Activated B cell treated with CpG ODN at 0.5 μM for 24 hours (primary cell): ENCODE measurements around the gene GSTM2. TPM values are rescaled to one million over a fixed set of nuclear protein-coding genes. Genes with fewer than 3 reads are reported as not detected.
A peak's percentile ranks its signal among the peaks of the same experiment; 100 is the strongest.
"Not testable (repeated sequence)": the region's sequence is repeated elsewhere in the genome, so short reads cannot be mapped to it uniquely, and the experiment has no call there.

Experiments
- ATAC-seq: fragments of 200-7000 bp; cut with Tn5 transposase; one replicate; pipeline ENCODE4 v1.10.0; 2021; ENCODE audit warnings: low read depth, mild to moderate bottlenecking, moderate library complexity
- CTCF ChIA-PET: fragments of 350-600 bp; sonication (Branson Sonifier 250); formaldehyde crosslinking; loops from one replicate; lab custom pipeline; 2021; ENCODE audit warnings: antibody characterized with exemption; lab: Charles Lee
- POLR2A ChIA-PET: fragments of 350-600 bp; sonication (Branson Sonifier 250); formaldehyde crosslinking; loops from one replicate; lab custom pipeline; 2021; ENCODE audit warnings: antibody characterized with exemption; lab: Charles Lee
- DNase-seq: peaks from one replicate; pipeline ENCODE4 v3.0.0; 2022
- H3K27ac Mint-ChIP-seq: one replicate; pipeline ENCODE4 v1.8.0; 2020; ENCODE audit warnings: mixed read lengths
- H3K27me3 Mint-ChIP-seq: one replicate; pipeline ENCODE4 v1.8.0; 2021; ENCODE audit warnings: mixed read lengths
- H3K36me3 Mint-ChIP-seq: one replicate; pipeline ENCODE4 v1.8.0; 2021; ENCODE audit warnings: low read depth, mixed read lengths
- H3K4me1 Mint-ChIP-seq: one replicate; pipeline ENCODE4 v1.8.0; 2021; ENCODE audit warnings: mixed read lengths
- H3K4me3 Mint-ChIP-seq: one replicate; pipeline ENCODE4 v1.8.0; 2020; ENCODE audit warnings: mild to moderate bottlenecking, mixed read lengths
- H3K9me3 Mint-ChIP-seq: one replicate; pipeline ENCODE4 v1.8.0; 2020; ENCODE audit warnings: mixed read lengths
- CTCF ChIP-seq: fragments of 200-600 bp; IDR thresholded peaks from one replicate; pipeline ENCODE4 v1.8.0; 2022; ENCODE audit warnings: antibody characterized with exemption, mild to moderate bottlenecking
- intact Hi-C: fragments of 100-400 bp; cut with micrococcal nuclease; formaldehyde crosslinking; loops from one replicate; pipeline ENCODE4 v1.15.1; 2024
- total RNA-seq: library from RNA; stranded (reverse); gene quantifications from 2 replicates; pipeline ENCODE4 v1.2.3, GENCODE V29; 2022

The GSTM2 gene
- total RNA-seq, 1 donor from 2014 or later = 11.0 TPM

GRCh38 chr1:109704173-109704572, 36.3 kb downstream of the GSTM2 start:
- peaks cover 3% of the 10 kb centered on the region for H3K36me3 Mint-ChIP-seq
- no peaks in the 10 kb centered on the region for H3K4me1 Mint-ChIP-seq
- DNase-seq = no peak
- ChIA-PET CTCF (no interaction called here), POLR2A (no interaction called here)
- no peak overlapping the region for H3K27ac Mint-ChIP-seq
- peaks cover 15% of the 10 kb centered on the region for H3K9me3 Mint-ChIP-seq
- TF ChIP-seq CTCF = no peak
- ATAC-seq = no peak
- no peaks in the 10 kb centered on the region for H3K27me3 Mint-ChIP-seq
- intact Hi-C loops = no loop called here
- no peak overlapping the region for H3K4me3 Mint-ChIP-seq

- intact Hi-C loops = no loop called here
Observed at GRCh38 chr1:109705411-109705810, 37.6 kb downstream of the GSTM2 start.

DNA sequence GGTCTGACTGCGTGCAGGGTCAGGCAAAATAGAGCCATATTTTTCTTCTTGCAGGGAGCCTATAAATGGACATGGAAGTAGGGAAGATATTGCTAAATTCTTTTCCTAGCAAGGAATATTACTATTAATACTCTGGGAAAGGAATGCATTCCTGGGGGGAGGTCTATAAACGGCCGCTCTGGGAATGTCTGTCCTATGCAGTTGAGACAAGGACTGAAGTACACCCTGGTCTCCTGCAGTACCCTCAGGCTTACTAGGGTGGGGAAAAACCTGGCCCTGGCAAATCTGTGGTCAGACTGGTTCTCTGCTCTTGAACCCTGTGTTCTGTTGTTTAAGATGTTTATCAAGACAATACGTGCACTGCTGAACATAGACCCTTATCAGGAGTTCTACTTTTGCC, 41.1 kb downstream of the GSTM2 start:
- CTCF ChIA-PET, H3K36me3 Mint-ChIP-seq, DNase-seq, intact Hi-C loops, ATAC-seq, H3K27ac Mint-ChIP-seq, H3K4me1 Mint-ChIP-seq, POLR2A ChIA-PET, H3K4me3 Mint-ChIP-seq, H3K27me3 Mint-ChIP-seq: not testable (repeated sequence)
- peaks cover 18% of the 10 kb centered on the region for H3K9me3 Mint-ChIP-seq

More at GRCh38 chr1:109705411-109705810, 37.6 kb downstream of the GSTM2 start:
- ChIA-PET CTCF (no interaction called here), POLR2A (no interaction called here)
- no peak for TF ChIP-seq CTCF
- Mint-ChIP-seq H3K36me3 (peaks cover 3% of the 10 kb centered on the region), H3K9me3 (peaks cover 18% of the 10 kb centered on the region), H3K27ac (no peak overlapping the region), H3K27me3 (no peaks in the 10 kb centered on the region), H3K4me3 (no peak overlapping the region), H3K4me1 (no peaks in the 10 kb centered on the region)
- DNase-seq = no peak
- no peak for ATAC-seq

DNA sequence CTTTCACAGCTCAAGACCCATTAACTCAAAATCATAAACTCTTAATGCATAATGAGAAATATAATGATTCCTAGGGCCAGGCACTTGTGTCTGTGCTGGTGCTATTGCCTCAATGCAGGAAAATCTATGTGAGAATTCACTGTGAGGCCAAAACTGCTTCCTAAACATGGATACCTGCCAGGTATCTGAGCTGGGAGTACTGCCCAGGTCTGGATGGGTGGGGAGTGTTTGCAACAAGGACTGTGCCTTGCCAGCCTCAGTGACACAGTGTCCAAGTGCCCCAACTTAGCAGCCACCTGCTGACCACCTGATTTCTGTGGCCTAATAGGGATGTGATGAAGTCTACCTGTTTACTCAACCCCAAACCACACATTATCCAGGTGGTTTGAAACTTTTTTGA, 42.0 kb downstream of the GSTM2 start:
- CTCF ChIA-PET, POLR2A ChIA-PET: not testable (repeated sequence)

DNA sequence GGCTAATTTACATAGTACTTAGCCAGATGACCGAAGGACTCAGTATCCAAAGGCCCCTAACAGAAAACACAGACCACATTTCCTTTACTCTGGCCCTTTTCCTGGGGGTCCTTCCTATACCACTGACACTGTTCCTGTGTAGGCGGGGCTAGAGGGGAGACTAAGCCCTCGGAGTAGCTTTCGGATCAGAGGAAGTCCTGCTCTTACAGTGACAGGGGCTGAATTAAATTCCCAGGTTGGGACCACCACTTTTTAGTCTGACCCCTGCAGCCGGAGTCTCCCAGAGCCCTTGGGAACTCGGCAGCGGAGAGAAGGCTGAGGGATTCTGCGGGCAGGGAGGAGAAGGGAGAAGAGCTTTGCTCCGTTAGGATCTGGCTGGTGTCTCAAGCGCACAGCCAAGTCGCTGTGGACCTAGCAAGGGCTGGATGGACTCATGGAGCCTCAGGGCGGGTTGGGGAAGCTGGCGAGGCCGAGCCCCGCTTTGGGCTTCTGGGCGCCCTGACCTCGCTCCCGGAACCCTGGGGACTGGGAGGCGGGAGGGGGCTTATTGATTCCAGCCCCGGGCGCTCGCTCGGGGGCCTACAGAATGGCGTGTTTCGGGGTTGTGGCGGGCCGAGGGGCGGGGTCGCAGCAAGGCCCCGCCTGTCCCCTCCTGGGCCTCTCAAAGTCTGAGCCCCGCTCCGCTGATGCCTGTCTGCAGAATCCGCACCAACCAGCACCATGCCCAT, 43.9 kb downstream of the GSTM2 start, which contains the start of gene GSTM5:
GSTM5 (plus strand) TSS at position 659 of the 728 bp plus-strand sequence; CDS start at position 721, 62 bp downstream.
- POLR2A ChIA-PET, DNase-seq, H3K36me3 Mint-ChIP-seq, intact Hi-C loops, CTCF ChIA-PET, H3K4me1 Mint-ChIP-seq: not testable (repeated sequence)
- Mint-ChIP-seq H3K27me3 (peaks cover 16% of the 10 kb centered on the region), H3K9me3 (peaks cover 14% of the 10 kb centered on the region), H3K27ac (peak within 1 kb of the TSS; percentile 83), H3K4me3 (peak within 1 kb of the TSS; percentile 82)
- peak; percentile 50 for ATAC-seq

More for the DNA sequence above, 42.0 kb downstream of the GSTM2 start:
- ATAC-seq, H3K4me3 Mint-ChIP-seq, DNase-seq, H3K36me3 Mint-ChIP-seq, intact Hi-C loops, H3K4me1 Mint-ChIP-seq, H3K27ac Mint-ChIP-seq: not testable (repeated sequence)
- H3K9me3 Mint-ChIP-seq = peaks cover 14% of the 10 kb centered on the region
- H3K27me3 Mint-ChIP-seq = peaks cover 12% of the 10 kb centered on the region

GRCh38 chr1:109712321-109712864, 44.5 kb downstream of the GSTM2 start:
- ChIA-PET CTCF (no interaction called here), POLR2A (no interaction called here)
- no peak for TF ChIP-seq CTCF
- no peak overlapping the region for H3K27ac Mint-ChIP-seq
- H3K4me3 Mint-ChIP-seq = peak overlapping the region; percentile 82
- intact Hi-C loops = no loop called here
- DNase-seq (no peak), ATAC-seq (no peak)
- peaks cover 1% of the 10 kb centered on the region for H3K4me1 Mint-ChIP-seq
- peaks cover 14% of the 10 kb centered on the region for H3K9me3 Mint-ChIP-seq
- peaks cover 3% of the 10 kb centered on the region for H3K36me3 Mint-ChIP-seq
- peaks cover 17% of the 10 kb centered on the region for H3K27me3 Mint-ChIP-seq
